Activated CD8-positive, alpha-beta memory T cell treated with anti-CD3 and anti-CD28 coated beads for 4 hours (primary cell): ENCODE data around the gene NTRK1.

ENCODE experiments used
- DNase-seq, 2 donors: peaks; one replicate each; pipeline ENCODE4 v3.0.0-alpha.2; 2020; ENCODE audit warnings: low read depth in 2 of 2

Gene NTRK1

GRCh38 chr1:156897078-156897825 is 36.6 kb downstream of the NTRK1 start:
- DNase-seq, result no peak

GRCh38 chr1:156898161-156898566 is 37.5 kb downstream of the NTRK1 start:
- no peak for DNase-seq

GRCh38 chr1:156898971-156899664 is 38.5 kb downstream of the NTRK1 start:
- no peak for DNase-seq

GRCh38 chr1:156899956-156900718 is 39.5 kb downstream of the NTRK1 start:
- no peak for DNase-seq

- no peak for DNase-seq
These were observed 40.4 kb downstream of the NTRK1 start for GRCh38 chr1:156900896-156901589.

GRCh38 chr1:156901590-156901900 is 40.9 kb downstream of the NTRK1 start:
- DNase-seq, result no peak

GRCh38 chr1:156901966-156902915 is 41.6 kb downstream of the NTRK1 start:
- no peak for DNase-seq

GRCh38 chr1:156903328-156904091 is 42.8 kb downstream of the NTRK1 start:
- no peak for DNase-seq

GRCh38 chr1:156904187-156904959 is 43.7 kb downstream of the NTRK1 start:
- DNase-seq, result no peak

GRCh38 chr1:156905176-156905575 is 44.5 kb downstream of the NTRK1 start:
- no peak for DNase-seq

- DNase-seq, result no peak
These were observed 45.0 kb downstream of the NTRK1 start for GRCh38 chr1:156905651-156906050.

GRCh38 chr1:156906206-156906906 is 45.7 kb downstream of the NTRK1 start:
- no peak for DNase-seq

- no peak for DNase-seq
These were observed 47.9 kb downstream of the NTRK1 start for GRCh38 chr1:156908541-156908940.

- DNase-seq, result no peak
These were observed 48.3 kb downstream of the NTRK1 start for GRCh38 chr1:156908955-156909354.

GRCh38 chr1:156909671-156910070 is 49.0 kb downstream of the NTRK1 start:
- DNase-seq, result no peak

GRCh38 chr1:156910309-156910782 is 49.7 kb downstream of the NTRK1 start:
- DNase-seq, result peak in 1 of 2 donors; percentile 17

GRCh38 chr1:156911577-156912298 is 51.1 kb downstream of the NTRK1 start:
- DNase-seq, result no peak

GRCh38 chr1:156912310-156912709 is 51.6 kb downstream of the NTRK1 start:
- no peak for DNase-seq
